GM12872 (cell line): ENCODE measurements around the gene VWA5B2.

Experiments used
- TF ChIP-seq, protein P1 (sequence below): IDR thresholded peaks from 3 replicates; pipeline ENCODE4 v1.5.1; 2011; ENCODE audit warnings: low read depth, mild to moderate bottlenecking, low read length, moderate library complexity; ENCODE audit not compliant: insufficient read depth

Gene VWA5B2

DNA sequence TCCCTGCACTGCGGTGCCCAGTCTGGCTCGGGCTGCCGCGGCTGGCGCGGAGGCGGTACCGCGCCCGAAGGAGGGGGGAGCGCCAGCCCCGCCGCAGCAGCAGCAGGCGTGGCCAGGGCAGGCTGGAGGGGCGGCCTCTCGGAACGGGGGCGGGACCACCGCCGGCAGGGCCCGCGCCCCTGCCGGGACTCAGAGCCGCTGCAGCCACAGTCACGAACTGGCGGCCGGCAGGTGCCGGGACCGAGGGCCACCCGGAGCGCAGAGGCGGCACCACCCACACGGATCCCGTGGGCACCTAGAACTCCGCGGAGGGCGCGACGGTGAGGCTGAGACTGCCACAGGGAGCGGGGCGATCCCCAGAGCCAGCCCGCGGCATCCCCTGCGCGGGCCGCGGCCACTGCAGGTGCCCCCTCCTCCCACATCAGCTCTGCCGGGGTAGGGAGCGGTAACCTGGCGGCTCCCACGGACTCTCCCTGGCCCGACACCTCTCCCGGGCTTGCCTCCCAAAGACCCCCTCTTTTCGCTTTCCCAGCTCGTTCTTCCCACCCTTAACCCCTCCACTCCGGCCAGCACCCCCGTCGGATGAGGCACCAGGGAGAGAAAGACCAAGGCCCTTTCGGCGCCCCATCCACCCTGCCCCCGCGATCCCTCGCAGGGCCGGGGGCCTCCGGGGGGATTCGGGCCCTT is at the start of gene VWA5B2:
Gene VWA5B2, plus strand, starts transcription at position 192 of the 687 bp plus-strand sequence. CDS start 944 bp downstream, outside the sequence.
- TF ChIP-seq, protein P1, sequence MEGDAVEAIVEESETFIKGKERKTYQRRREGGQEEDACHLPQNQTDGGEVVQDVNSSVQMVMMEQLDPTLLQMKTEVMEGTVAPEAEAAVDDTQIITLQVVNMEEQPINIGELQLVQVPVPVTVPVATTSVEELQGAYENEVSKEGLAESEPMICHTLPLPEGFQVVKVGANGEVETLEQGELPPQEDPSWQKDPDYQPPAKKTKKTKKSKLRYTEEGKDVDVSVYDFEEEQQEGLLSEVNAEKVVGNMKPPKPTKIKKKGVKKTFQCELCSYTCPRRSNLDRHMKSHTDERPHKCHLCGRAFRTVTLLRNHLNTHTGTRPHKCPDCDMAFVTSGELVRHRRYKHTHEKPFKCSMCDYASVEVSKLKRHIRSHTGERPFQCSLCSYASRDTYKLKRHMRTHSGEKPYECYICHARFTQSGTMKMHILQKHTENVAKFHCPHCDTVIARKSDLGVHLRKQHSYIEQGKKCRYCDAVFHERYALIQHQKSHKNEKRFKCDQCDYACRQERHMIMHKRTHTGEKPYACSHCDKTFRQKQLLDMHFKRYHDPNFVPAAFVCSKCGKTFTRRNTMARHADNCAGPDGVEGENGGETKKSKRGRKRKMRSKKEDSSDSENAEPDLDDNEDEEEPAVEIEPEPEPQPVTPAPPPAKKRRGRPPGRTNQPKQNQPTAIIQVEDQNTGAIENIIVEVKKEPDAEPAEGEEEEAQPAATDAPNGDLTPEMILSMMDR, result 0 out of 3 replicates have a peak, but pooled peaks have one; percentile 7

DNA sequence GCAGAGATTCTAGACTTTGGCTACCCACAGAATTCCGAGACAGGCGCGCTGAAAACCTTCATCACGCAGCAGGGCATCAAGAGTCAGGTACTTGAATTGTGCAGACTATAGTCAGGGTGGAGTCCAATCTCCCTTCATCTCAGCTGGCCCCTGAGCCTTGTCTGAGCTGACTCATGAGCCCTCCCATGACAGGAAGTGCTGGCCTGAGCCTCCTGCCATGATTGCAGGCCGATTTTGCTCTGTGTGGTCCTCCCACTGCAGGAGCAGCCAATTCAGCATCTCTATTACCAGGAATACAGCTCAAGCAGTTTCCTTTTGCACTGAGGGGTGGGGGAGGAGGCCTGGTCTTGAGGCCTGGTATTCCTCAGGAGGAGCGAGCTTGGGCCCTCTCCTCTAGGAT is 49.2 kb upstream of the VWA5B2 start:
- TF ChIP-seq, protein P1, result no peak

DNA sequence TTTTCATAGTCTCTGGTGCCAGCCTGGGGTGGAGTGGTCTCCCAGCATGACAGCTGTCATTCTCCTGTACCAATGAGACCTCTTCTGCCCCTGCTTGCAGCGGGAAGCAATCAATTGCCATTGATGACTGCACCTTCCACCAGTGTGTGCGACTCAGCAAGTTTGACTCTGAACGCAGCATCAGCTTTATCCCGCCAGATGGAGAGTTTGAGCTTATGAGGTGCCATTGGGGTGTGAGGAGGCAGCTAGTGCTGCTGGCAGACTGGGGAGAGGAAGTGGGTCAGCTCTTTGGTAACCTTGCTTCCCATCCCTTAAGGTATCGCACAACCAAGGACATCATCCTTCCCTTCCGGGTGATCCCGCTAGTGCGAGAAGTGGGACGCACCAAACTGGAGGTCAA is 47.8 kb upstream of the VWA5B2 start:
- TF ChIP-seq, protein P1, result no peak

DNA sequence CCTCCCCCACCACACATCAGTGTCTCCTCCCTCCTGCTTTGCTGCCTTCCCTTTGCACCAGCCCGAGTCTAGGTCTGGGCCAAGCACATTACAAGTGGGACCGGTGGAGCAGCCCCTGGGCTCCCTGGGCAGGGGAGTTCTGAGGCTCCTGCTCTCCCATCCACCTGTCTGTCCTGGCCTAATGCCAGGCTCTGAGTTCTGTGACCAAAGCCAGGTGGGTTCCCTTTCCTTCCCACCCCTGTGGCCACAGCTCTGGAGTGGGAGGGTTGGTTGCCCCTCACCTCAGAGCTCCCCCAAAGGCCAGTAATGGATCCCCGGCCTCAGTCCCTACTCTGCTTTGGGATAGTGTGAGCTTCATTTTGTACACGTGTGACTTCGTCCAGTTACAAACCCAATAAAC is 45.7 kb upstream of the VWA5B2 start:
- TF ChIP-seq, protein P1, result no peak

DNA sequence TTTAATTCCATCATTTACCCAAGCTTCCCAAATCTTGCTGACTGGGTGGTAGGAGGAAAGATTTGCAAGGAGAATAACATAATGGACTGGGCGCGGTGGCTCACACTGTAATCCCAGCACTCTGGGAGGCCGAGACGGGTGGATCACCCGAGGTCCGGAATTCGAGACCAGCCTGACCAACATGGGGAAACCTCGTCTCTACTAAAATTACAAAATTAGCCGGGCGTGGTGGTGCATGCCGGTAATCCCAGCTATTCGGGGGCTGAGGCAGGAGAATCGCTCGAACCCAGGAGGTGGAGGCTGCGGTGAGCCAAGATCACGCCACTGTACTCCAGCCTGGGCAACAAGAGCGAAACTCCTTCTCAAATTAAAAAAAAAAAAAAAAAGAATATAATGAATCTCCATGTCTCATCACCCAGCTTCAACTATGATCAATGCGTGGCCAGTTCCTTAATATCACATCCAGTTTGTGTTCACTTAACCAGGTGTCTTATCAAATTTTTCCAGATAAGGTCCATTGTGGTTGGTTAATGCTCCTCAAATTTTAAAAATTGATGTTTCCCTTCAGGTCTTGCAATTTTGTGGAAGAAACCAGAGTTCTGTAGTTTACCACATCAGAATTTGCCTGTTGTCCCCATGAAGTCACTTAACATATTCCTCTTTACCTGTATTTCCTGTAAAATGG is 44.7 kb upstream of the VWA5B2 start:
- TF ChIP-seq, protein P1, result no peak

DNA sequence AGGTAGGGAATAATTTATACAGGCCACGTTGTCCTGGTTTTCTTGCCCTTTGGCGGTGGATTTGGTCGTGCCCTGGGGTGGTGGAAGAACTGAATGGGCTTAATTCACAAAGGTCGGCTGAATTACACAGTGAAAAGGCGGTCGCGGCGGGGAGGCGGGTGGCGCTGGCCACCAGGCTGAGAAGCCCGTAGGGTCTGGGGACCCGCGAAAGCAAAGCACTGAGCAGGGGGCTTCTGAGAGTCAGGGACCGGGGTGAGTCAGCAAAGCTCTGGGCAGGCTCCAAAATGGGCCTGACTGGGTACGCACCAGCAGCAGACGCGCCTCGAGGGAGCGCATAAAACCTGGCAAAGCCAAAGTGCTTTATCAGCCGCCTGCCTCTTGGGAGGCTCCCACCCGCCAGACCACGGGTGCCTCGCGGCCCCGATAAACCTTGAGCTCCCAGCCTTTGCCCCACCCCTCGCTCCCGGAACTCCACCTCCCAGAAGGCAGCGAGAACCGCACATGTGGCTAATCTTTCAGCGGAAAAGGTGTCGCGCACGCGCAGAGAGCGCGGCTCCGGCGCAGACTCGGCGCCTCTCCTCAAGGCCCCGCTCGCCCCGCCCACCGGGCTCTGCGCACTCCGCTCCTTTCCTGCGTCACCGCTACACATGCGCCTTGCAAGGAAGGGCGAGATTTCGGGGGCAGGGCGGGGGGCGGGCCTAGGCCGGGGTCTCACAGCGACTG is 43.8 kb upstream of the VWA5B2 start:
- TF ChIP-seq, protein P1, result no peak

DNA sequence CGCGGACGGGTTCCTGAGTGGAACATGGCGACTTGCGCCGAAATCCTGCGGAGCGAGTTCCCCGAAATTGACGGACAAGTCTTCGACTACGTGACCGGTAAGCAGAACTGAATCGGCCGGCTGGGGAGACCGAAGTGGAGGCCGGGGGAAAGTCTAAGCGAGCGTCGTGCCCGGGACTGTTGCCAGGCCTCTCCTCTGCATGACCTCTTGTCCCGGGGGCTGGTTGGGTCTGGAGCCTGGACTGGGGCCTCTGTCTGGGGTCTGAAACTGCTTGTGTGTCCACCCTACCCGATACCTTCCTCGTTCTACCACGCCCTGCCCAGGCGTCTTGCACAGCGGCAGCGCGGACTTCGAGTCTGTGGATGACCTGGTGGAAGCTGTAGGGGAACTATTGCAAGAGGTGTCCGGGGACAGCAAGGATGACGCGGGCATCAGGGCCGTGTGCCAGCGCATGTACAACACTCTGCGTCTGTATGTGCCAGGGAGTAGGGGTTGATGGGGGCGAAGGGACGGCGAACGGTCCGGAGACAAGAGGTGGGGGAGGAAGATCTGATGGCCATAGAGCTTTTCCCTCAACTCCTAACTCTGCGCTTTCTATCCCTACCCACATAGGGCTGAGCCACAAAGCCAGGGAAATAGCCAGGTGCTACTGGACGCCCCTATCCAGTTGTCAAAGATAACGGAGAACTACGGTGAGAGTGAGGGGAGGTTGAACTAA is 43.0 kb upstream of the VWA5B2 start, which contains the start of gene ABCF3:
Gene ABCF3, plus strand, starts transcription at position 16 of the 718 bp plus-strand sequence. Its CDS starts 9 bp downstream, at position 25.
- TF ChIP-seq, protein P1, result no peak
